Adrenal gland (tissue), 12 donors: ENCODE results near the gene DTX4. TPM values are rescaled to one million over a fixed set of nuclear protein-coding genes. Genes with fewer than 3 reads are reported as not detected.

ENCODE experiments used
- DNase-seq, 7 donors: peaks; one replicate each; pipeline ENCODE4 v3.0.0-alpha.2; 2019 to 2020
- H3K27ac ChIP-seq, 5 donors: fragments of 200-600 bp; sonication (generic) in 4 of 5; 1 replicate in 3 of 5; 2 replicates in 2 of 5; pipeline versions ENCODE4 v1.5.1 to v1.8.0; 2016 to 2020; ENCODE audit warnings: mild to moderate bottlenecking in 1 of 5
- H3K27me3 ChIP-seq: fragments of 200-600 bp; 2 replicates; pipeline ENCODE4 v1.8.0; 2021
- H3K36me3 ChIP-seq, 2 donors: fragments of 200-600 bp; replicated peaks in 1 of 2; 1 replicate in 1 of 2; 2 replicates in 1 of 2; pipeline versions ENCODE4 v1.5.1 to v1.8.0; 2018 to 2022
- H3K4me1 ChIP-seq, 2 donors: fragments of 200-600 bp; replicated peaks in 1 of 2; 1 replicate in 1 of 2; 2 replicates in 1 of 2; pipeline versions ENCODE4 v1.5.1 to v1.8.0; 2018 to 2021
- H3K4me3 ChIP-seq, 4 donors: fragments of 200-600 bp; sonication (generic) in 3 of 4; one replicate each; pipeline ENCODE4 v1.5.1; 2016 to 2018
- H3K9me3 ChIP-seq, 3 donors: fragments of 200-600 bp; sonication (generic) in 1 of 3; replicated peaks in 1 of 3; 1 replicate in 2 of 3; 2 replicates in 1 of 3; pipeline versions ENCODE4 v1.5.1 to v1.8.0; 2016 to 2021
- POLR2A ChIP-seq, 2 donors: fragments of 450-650 bp; IDR thresholded peaks; one replicate each; pipeline ENCODE4 v1.6.1; 2017; ENCODE audit warnings: antibody characterized with exemption in 2 of 2, mild to moderate bottlenecking in 2 of 2, moderate library complexity in 1 of 2
- WGBS, 4 donors: extraction: QIAGEN DNeasy Blood & Tissue Kit in 2 of 4; methylation state at CpG; one replicate each; pipeline versions ENCODE4 v1.1.5 to v1.1.7; 2013 to 2017; 5-methylcytosine and 5-hydroxymethylcytosine counted together
- intact Hi-C, 2 donors: fragments of 100-400 bp; cut with DNase I; formaldehyde crosslinking; loops; one replicate each; pipeline versions ENCODE4 v1.14.1 to v1.15.0; 2022 to 2023
- polyA plus RNA-seq, 3 donors: library from polyadenylated mRNA; stranded (reverse); fragments of 200-250 nt in 2 of 3; fragments of 350-450 nt in 1 of 3; fragmentation: Illumina TruSeq in 1 of 3; extraction: RNeasy Lipid Tissue Mini Kit (QIAGEN cat#74804) in 1 of 3; gene quantifications; one replicate each; pipeline ENCODE4 v1.2.3, GENCODE V29; 2013 to 2014
- total RNA-seq, 9 donors: library from RNA; depleted of rRNA in 4 of 9; stranded (reverse); fragments of >200 nt in 4 of 9; fragments of 120-200 nt in 1 of 9; fragmentation: NEBNext Ultra II Directional in 1 of 9; extraction: Animal tissue kit (Norgen Biotek cat#: 25700) in 1 of 9; gene quantifications; one replicate each; pipeline versions ENCODE4 v1.1.0 to v1.2.4, GENCODE V29; 2013 to 2023
- TF ChIP-seq, protein P1 (sequence below), 6 experiments: fragments of 450-650 bp in 4 of 6; fragments of 200-600 bp in 2 of 6; sonication (generic) in 1 of 6; IDR thresholded peaks; 1 replicate in 5 of 6; 2 replicates in 1 of 6; pipeline versions ENCODE4 v1.5.1 to v1.8.0; 2016 to 2021; ENCODE audit warnings: antibody characterized with exemption in 6 of 6, mild to moderate bottlenecking in 2 of 6, moderate library complexity in 1 of 6
- donor health status: healthy with polysubstance abuse.
- donor health status: Bipolar disorder and iron deficiency.
- donor health status: DM: yes; HTN: yes; CAD: no.
- donor health status: DM: no; HTN: no; CAD: no.
- donor health status: DM: no; HTN: no; CAD: no.
- donor health status: DM: yes; HTN: yes; CAD: no.

DTX4 gene
- total and polyA plus RNA-seq, 12 donors = 1.2 to 7.8 (median 3.0) TPM

DNA sequence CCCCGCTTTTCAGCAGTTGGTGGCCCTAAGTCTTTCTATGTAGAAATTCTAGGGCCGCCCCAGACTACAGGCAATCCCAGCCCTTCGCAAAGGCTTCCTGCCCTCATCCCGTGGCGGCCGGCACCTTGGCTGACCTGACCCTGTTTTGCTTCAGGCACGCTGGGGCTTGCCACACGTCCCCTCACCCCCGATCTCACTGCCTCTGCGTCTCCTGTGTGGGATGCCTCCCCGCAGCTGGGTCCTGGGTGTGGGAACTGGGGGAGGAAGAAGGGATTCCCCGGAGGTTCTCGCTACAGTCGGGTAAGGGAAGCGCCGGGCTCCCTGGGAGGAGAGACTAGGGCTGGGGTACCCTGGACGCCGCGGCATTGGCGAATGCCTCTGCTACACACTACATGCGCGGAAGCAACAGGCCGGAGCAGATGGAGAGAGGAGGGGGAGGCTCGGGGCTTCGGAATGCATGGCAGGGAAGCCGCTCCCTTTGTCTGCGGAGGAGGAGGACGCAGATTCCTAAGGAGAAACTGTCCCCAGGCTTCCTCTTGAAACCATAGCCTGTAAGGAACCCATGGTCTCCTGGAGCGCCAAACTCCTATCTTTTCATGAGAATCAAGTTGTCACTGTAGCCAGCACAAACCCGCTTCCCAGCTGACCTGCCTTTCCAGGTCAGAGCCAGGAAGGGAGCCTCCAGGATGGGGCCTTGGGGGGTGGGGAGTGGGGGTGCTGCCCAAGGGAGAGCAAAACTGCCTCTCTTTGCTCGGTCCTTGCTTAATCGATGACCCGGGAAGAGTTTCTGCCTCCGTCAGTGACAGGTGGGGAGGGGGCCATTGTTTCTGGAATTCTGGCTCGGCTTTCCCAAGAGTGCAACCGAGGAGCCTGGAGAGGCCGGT, 1.4 kb downstream of the DTX4 start:
- peak overlapping the region in 2 of 4 donors; percentile 20 to 67 for H3K4me3 ChIP-seq
- H3K9me3 ChIP-seq = no peaks in the 10 kb centered on the region
- H3K27me3 ChIP-seq = no peaks in the 10 kb centered on the region
- DNase-seq = peak in 4 of 7 donors; percentile 9 to 60 (median 32)
- intact Hi-C loops = loop anchor here (5.0 to 10.0 kb wide), 4 partner anchors 34 to 511 kb away; partner anchors contain the start of gene OR5A2 (in 1 of the 2)
- no peaks in the 10 kb centered on the region for H3K36me3 ChIP-seq
- no peak for TF ChIP-seq POLR2A (IDR thresholded peaks at IDR 0.05)
- TF ChIP-seq, protein P1, sequence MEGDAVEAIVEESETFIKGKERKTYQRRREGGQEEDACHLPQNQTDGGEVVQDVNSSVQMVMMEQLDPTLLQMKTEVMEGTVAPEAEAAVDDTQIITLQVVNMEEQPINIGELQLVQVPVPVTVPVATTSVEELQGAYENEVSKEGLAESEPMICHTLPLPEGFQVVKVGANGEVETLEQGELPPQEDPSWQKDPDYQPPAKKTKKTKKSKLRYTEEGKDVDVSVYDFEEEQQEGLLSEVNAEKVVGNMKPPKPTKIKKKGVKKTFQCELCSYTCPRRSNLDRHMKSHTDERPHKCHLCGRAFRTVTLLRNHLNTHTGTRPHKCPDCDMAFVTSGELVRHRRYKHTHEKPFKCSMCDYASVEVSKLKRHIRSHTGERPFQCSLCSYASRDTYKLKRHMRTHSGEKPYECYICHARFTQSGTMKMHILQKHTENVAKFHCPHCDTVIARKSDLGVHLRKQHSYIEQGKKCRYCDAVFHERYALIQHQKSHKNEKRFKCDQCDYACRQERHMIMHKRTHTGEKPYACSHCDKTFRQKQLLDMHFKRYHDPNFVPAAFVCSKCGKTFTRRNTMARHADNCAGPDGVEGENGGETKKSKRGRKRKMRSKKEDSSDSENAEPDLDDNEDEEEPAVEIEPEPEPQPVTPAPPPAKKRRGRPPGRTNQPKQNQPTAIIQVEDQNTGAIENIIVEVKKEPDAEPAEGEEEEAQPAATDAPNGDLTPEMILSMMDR (IDR thresholded peaks at IDR 0.05) = no peak
- peak overlapping the region in 2 of 5 donors; percentile 79 to 83 for H3K27ac ChIP-seq
- WGBS, 4 donors = 13 to 22% (median 19%) methylated on average over 22 to 37 of the region's 37 CpGs
- H3K4me1 ChIP-seq = peaks cover 0 to 12% of the 10 kb centered on the region in 2 donors

DNA sequence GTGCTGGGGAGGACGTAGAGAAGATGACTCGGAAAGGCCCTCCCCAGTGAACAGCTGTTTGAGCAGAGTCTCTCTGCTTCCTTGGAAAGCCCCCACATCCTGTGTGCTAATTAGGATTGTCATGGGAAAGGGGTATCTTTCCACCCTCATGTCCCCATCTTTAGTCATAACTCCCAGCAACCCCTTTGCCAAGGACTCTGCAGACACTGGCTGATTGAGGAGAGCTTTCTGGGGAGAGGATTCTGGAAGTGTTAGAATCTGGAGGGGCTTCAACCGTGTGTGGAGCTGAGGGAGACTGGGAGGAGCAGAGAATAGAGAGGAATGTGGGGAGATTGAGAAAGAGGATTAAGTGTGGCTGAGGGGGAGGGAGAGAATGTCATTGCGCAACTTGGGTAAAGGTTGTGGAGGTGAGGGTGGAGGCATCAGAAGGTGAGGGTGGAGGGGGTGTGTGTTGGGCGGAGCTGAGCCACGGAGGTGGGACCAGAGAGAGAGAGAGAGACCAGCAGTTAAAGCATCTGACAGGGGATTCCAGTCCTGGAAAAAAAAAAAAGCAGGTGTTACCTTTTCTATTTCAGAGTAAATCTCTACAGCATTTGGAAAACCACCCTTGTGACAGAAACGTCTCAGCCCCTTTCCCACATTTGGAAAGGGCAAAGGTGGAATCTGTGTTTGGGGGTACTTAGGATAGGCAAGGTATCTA, 2.2 kb downstream of the DTX4 start:
- Histone ChIP-seq H3K4me3 (peak overlapping the region in 1 of 4 donors; percentile 67), H3K9me3 (no peaks in the 10 kb centered on the region), H3K27ac (peak overlapping the region in 2 of 5 donors; percentile 52 to 79), H3K27me3 (no peaks in the 10 kb centered on the region), H3K4me1 (peaks cover 0 to 12% of the 10 kb centered on the region in 2 donors), H3K36me3 (no peaks in the 10 kb centered on the region)
- no peak for DNase-seq
- 45 to 61% (median 53%) methylated on average over 5 to 7 of the region's 7 CpGs for WGBS, 4 donors
- no peak for TF ChIP-seq POLR2A (IDR thresholded peaks at IDR 0.05)
- TF ChIP-seq, protein P1 (IDR thresholded peaks at IDR 0.05) = no peak
- intact Hi-C loops = loop anchor here (5.0 to 10.0 kb wide), 4 partner anchors 33 to 511 kb away; partner anchors contain the start of gene OR5A2 (in 1 of the 2)

DNA sequence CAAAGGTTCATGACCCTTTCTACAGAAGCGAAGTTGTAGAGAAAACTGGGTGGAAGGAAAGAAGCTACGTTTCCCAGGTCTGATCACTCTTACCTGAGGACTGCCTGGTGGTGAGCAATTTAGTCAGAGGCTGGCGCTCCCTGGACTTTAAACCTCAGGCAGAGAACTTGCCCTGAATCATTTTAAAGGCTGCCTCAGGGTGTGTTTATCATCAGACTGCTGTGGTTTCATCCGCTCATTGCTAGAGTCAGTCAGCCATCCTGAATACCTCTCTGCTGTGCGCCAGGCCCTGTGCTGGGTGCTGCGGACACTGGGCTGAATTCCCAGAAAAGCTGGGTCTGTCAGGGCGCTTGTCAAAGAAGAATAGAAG, 2.7 kb downstream of the DTX4 start:
- H3K36me3 ChIP-seq = no peaks in the 10 kb centered on the region
- peaks cover 0 to 12% of the 10 kb centered on the region in 2 donors for H3K4me1 ChIP-seq
- TF ChIP-seq, protein P1 (IDR thresholded peaks at IDR 0.05) = no peak
- TF ChIP-seq POLR2A (IDR thresholded peaks at IDR 0.05) = no peak
- peak overlapping the region in 2 of 5 donors; percentile 52 to 79 for H3K27ac ChIP-seq
- H3K4me3 ChIP-seq = no peak overlapping the region
- no peaks in the 10 kb centered on the region for H3K9me3 ChIP-seq
- WGBS, 4 donors = 78 to 94% (median 83%) methylated on average over 7 of the region's 7 CpGs
- intact Hi-C loops = loop anchor here (5.0 to 10.0 kb wide), 4 partner anchors 33 to 510 kb away; partner anchors contain the start of gene OR5A2 (in 1 of the 2)
- no peaks in the 10 kb centered on the region for H3K27me3 ChIP-seq
- DNase-seq = no peak

DNA sequence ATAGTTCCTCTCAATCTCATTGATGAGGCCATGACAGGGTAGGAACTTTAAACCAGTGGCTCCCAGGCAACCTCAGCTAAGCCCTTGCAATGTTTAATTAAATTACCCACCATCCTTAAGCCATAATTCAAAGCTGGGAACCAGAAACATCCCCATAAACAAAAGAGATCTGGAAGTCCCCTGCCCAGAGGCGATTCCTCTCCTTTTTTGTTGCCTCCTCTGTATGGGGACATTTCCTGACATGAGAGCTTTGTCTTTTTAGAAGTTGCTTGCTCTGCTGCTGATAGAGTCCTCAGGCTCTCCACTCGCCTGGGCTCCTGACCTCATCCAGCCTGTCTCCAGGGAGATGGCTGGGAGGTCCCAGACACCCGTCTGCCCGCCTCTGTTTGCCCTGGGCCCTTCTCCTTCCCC, 3.2 kb downstream of the DTX4 start:
- H3K9me3 ChIP-seq = no peaks in the 10 kb centered on the region
- H3K4me1 ChIP-seq = peaks cover 0 to 12% of the 10 kb centered on the region in 2 donors
- no peaks in the 10 kb centered on the region for H3K27me3 ChIP-seq
- H3K27ac ChIP-seq = peak overlapping the region in 2 of 5 donors; percentile 52 to 79
- no peak for TF ChIP-seq POLR2A (IDR thresholded peaks at IDR 0.05)
- TF ChIP-seq, protein P1 (IDR thresholded peaks at IDR 0.05) = no peak
- H3K4me3 ChIP-seq = no peak overlapping the region
- intact Hi-C loops = loop anchor here in 1 of 2 donors (10.0 kb wide), 2 partner anchors 250 to 510 kb away; partner anchors contain the start of gene OR5A2
- no peak for DNase-seq
- WGBS, 4 donors = 63 to 83% (median 73%) methylated on average over 4 of the region's 4 CpGs
- no peaks in the 10 kb centered on the region for H3K36me3 ChIP-seq
